ENCODE measurements around the gene INAFM2.

The INAFM2 gene

GRCh38 chr15:40287968-40288367 lies 35.5 kb upstream of the INAFM2 start:
- no peak for DNase-seq

- DNase-seq = no peak
Observed at GRCh38 chr15:40289140-40289775, 34.2 kb upstream of the INAFM2 start.

GRCh38 chr15:40290545-40290917 lies 33.0 kb upstream of the INAFM2 start:
- no peak for DNase-seq

GRCh38 chr15:40290918-40291574 lies 32.4 kb upstream of the INAFM2 start:
- DNase-seq = no peak

- DNase-seq = no peak
Observed at GRCh38 chr15:40292246-40292645, 31.2 kb upstream of the INAFM2 start.

GRCh38 chr15:40293006-40293405 lies 30.5 kb upstream of the INAFM2 start:
- no peak for DNase-seq

- no peak for DNase-seq
Observed at GRCh38 chr15:40293905-40294895, 29.3 kb upstream of the INAFM2 start.

- no peak for DNase-seq
Observed at GRCh38 chr15:40295297-40295696, 28.2 kb upstream of the INAFM2 start.

GRCh38 chr15:40295877-40296560 lies 27.5 kb upstream of the INAFM2 start:
- no peak for DNase-seq

GRCh38 chr15:40296561-40297230 lies 26.8 kb upstream of the INAFM2 start:
- no peak for DNase-seq

- DNase-seq = no peak
Observed at GRCh38 chr15:40297356-40297755, 26.1 kb upstream of the INAFM2 start.

GRCh38 chr15:40298216-40298935 lies 25.1 kb upstream of the INAFM2 start:
- no peak for DNase-seq

GRCh38 chr15:40300367-40300766 lies 23.1 kb upstream of the INAFM2 start:
- DNase-seq = no peak

- no peak for DNase-seq
Observed at GRCh38 chr15:40300771-40301170, 22.7 kb upstream of the INAFM2 start.

- DNase-seq = no peak
Observed at GRCh38 chr15:40301467-40302179, 21.9 kb upstream of the INAFM2 start.

- no peak for DNase-seq
Observed at GRCh38 chr15:40302288-40302886, 21.1 kb upstream of the INAFM2 start.

GRCh38 chr15:40302981-40303380 lies 20.5 kb upstream of the INAFM2 start:
- DNase-seq = no peak

- no peak for DNase-seq
Observed at GRCh38 chr15:40303576-40303975, 19.9 kb upstream of the INAFM2 start.

GRCh38 chr15:40305281-40305680 lies 18.2 kb upstream of the INAFM2 start:
- no peak for DNase-seq

GRCh38 chr15:40306371-40306770 lies 17.1 kb upstream of the INAFM2 start:
- DNase-seq = no peak

GRCh38 chr15:40306908-40307307 lies 16.6 kb upstream of the INAFM2 start:
- no peak for DNase-seq
